Measurements from ENCODE around the gene TMEM108.

TMEM108 gene

GRCh38 chr3:133054586-133054985, 16.4 kb downstream of the TMEM108 start:
- no peak for DNase-seq (ENCODE audit: low read depth in 1 of 2, low spot score in 1 of 2)

GRCh38 chr3:133055339-133055738, 17.1 kb downstream of the TMEM108 start:
- DNase-seq (ENCODE audit: low read depth in 1 of 2, low spot score in 1 of 2) = no peak

GRCh38 chr3:133058243-133058642, 20.1 kb downstream of the TMEM108 start:
- DNase-seq (ENCODE audit: low read depth in 1 of 2, low spot score in 1 of 2) = no peak

- DNase-seq (ENCODE audit: low read depth in 1 of 2, low spot score in 1 of 2) = no peak
These were observed 20.6 kb downstream of the TMEM108 start for GRCh38 chr3:133058831-133059230.

- DNase-seq (ENCODE audit: low read depth in 1 of 2, low spot score in 1 of 2) = no peak
These were observed 27.2 kb downstream of the TMEM108 start for GRCh38 chr3:133065193-133065961.

GRCh38 chr3:133066026-133066425, 27.8 kb downstream of the TMEM108 start:
- no peak for DNase-seq (ENCODE audit: low read depth in 1 of 2, low spot score in 1 of 2)

GRCh38 chr3:133069556-133070286, 31.5 kb downstream of the TMEM108 start:
- DNase-seq (ENCODE audit: low read depth in 1 of 2, low spot score in 1 of 2) = no peak

- no peak for DNase-seq (ENCODE audit: low read depth in 1 of 2, low spot score in 1 of 2)
These were observed 36.8 kb downstream of the TMEM108 start for GRCh38 chr3:133074977-133075376.

- DNase-seq (ENCODE audit: low read depth in 1 of 2, low spot score in 1 of 2) = no peak
These were observed 39.5 kb downstream of the TMEM108 start for GRCh38 chr3:133077688-133078087.

GRCh38 chr3:133079621-133080020, 41.4 kb downstream of the TMEM108 start:
- no peak for DNase-seq (ENCODE audit: low read depth in 1 of 2, low spot score in 1 of 2)

- DNase-seq (ENCODE audit: low read depth in 1 of 2, low spot score in 1 of 2) = no peak
These were observed 42.8 kb downstream of the TMEM108 start for GRCh38 chr3:133081016-133081415.

GRCh38 chr3:133083395-133083794, 45.2 kb downstream of the TMEM108 start:
- DNase-seq (ENCODE audit: low read depth in 1 of 2, low spot score in 1 of 2) = no peak

- no peak for DNase-seq (ENCODE audit: low read depth in 1 of 2, low spot score in 1 of 2)
These were observed 51.8 kb downstream of the TMEM108 start for GRCh38 chr3:133089906-133090485.

GRCh38 chr3:133092681-133093080, 54.5 kb downstream of the TMEM108 start:
- no peak for DNase-seq (ENCODE audit: low read depth in 1 of 2, low spot score in 1 of 2)

GRCh38 chr3:133093366-133093765, 55.2 kb downstream of the TMEM108 start:
- no peak for DNase-seq (ENCODE audit: low read depth in 1 of 2, low spot score in 1 of 2)

- no peak for DNase-seq (ENCODE audit: low read depth in 1 of 2, low spot score in 1 of 2)
These were observed 58.9 kb downstream of the TMEM108 start for GRCh38 chr3:133096900-133097613.

GRCh38 chr3:133103706-133104105, 65.5 kb downstream of the TMEM108 start:
- DNase-seq (ENCODE audit: low read depth in 1 of 2, low spot score in 1 of 2) = no peak

GRCh38 chr3:133106169-133106568, 68.0 kb downstream of the TMEM108 start:
- DNase-seq (ENCODE audit: low read depth in 1 of 2, low spot score in 1 of 2) = no peak

GRCh38 chr3:133112666-133113065, 74.5 kb downstream of the TMEM108 start:
- DNase-seq (ENCODE audit: low read depth in 1 of 2, low spot score in 1 of 2) = no peak

GRCh38 chr3:133113526-133113925, 75.3 kb downstream of the TMEM108 start:
- no peak for DNase-seq (ENCODE audit: low read depth in 1 of 2, low spot score in 1 of 2)

- no peak for DNase-seq (ENCODE audit: low read depth in 1 of 2, low spot score in 1 of 2)
These were observed 75.9 kb downstream of the TMEM108 start for GRCh38 chr3:133113927-133114597.
